IPS DF 4.7 (cell line): ENCODE measurements around the gene COL5A1.
"Not testable (repeated sequence)": the region's sequence is repeated elsewhere in the genome, so short reads cannot be mapped to it uniquely, and the experiment has no call there.

Source experiments
- DNase-seq: peaks from one replicate; pipeline ENCODE4 v3.0.0-alpha.2; 2013; ENCODE audit warnings: low spot score; ENCODE audit errors: extremely low read depth

COL5A1 gene

DNA sequence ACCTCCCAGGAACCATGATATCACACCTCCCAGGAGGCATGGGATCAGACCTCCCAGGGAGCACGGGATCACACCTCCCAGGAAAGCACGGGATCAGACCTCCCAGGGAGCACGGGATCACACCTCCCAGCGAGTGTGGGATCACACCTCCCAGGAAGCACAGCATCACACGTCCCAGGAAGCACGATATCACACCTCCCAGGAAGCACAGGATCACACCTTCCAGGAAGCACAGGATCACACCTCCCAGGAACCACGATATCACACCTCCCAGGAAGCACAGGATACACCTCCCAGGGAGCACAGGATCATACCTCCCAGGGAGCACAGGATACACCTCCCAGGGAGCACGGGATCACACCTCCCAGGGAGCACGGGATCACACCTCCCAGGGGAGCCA, 209.0 kb downstream of the COL5A1 start:
- DNase-seq, result no peak

DNA sequence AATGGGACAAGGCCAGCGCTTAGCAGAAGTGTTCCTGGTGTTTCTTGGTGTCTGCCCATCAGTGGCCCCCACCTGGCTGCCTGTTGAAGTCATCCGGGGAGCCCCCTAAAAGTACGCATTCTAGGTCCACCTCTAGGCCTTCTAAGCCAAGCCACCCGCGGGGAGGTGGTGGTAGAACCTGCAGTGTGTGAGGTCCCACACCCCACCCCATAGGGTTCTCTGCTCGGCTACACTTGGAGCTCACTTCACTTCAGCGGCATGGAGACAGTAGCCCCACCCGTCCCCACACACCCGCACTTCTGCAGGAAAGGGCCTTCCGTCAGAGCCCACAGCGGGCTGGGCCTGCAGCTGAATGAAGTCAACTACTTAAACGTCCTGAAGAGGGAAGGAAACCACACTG, 209.4 kb downstream of the COL5A1 start:
- no peak for DNase-seq

DNA sequence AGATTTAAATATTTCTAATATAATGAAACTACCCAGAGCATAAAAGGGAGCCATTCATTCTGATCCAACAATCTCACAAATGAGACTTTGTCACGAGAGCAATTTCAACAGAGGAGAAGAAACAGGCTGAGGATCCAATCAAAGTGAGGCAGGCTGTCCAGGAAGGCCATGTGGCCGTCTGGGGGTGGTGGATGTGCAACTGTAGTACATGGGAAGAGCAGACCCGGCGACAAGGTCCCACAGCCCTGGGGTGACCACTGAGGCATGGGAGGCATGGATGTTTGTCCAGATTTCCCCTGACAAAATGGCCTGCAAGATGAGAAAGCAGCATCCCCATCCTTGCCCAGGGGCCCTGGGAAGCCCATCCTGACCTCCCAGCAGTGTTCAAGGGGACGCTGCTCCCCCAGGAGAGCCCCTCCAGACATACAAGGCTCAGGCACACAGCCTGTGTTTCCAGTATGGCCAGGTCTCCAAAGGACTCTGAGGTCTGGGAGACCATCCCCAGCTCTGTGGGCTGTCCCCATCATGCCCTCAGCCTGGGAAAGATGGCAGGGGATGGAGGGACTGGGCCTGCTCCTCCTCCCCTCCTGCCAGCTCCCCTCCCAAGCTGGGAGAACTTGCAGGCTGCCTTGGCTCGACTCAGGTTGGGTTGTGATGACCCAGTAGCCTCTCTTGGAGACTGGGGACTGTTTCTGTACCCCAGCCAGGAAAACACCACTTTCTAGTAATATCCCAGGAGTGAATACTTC, 211.5 kb downstream of the COL5A1 start:
- no peak for DNase-seq

DNA sequence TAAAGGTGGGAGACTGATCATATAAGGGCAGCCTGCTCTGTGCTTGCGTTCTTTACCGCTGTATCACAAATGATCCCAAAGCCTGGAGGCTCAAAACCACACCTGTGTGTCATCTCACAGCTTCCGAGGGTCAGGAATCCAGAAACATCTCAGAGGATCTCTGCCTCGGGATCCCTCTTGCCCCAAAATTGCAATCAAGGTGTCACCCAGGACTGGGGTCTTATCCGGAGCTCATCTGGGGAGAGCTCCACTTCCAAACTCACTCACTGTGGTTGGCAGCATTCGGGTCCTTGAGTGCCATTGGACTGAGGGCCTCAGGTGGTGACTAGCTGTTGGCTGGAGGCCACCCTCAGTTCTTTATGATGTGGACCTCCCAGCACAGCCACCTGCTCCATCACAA, 212.3 kb downstream of the COL5A1 start:
- no peak for DNase-seq

DNA sequence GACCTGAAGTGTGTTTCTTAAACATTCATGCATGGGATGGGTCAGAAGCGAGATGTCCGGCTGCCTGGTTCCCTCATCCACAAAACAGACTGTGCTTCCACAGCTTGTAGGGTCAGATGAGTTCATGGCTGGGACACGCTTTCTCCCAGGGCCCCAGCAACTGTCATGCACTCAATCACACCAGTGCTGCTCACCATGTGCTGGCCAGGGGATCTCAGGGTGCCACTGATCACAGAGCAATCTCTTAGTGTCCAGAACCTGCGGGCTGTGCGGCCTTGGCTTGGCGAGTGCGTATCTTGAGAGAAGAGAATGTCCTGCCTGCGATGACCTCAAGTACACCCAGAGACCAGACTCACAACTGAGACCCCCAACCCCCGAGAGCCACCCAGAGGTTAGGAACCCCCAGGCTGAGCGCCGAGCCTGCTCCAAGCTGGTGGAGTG, 213.0 kb downstream of the COL5A1 start:
- DNase-seq, result no peak

DNA sequence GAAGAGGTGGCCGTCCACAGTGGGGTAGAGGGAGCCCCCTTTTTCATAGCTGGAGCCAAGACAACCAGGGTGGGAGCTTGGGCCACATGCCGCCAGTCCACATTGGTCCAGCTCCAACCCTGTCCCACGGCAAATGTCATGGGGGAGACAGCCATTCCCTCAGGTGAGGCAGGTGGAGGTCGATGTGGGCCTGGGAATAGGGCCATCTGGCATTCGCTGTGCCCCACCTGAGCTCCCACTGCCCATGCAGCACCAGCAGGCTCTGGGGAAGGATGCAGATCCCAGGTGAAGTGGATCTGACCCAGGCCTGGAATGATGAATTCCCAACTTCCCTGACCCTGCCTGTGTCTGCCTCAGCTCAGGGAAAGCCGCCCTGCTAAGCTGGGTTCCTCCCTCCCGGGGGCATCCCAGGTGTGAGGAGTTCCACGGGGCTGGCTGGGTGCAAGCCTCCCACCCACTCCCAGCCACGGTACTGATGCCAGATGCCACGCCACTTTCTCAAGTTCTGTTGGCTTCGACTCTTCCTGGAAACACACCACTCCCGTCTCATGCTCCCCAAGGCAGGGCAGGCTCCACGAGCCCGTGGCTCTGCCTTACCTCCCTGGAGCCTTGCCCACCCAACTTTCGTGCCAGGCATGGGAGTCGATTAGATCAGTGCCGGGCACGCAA, 213.8 kb downstream of the COL5A1 start:
- no peak for DNase-seq

DNA sequence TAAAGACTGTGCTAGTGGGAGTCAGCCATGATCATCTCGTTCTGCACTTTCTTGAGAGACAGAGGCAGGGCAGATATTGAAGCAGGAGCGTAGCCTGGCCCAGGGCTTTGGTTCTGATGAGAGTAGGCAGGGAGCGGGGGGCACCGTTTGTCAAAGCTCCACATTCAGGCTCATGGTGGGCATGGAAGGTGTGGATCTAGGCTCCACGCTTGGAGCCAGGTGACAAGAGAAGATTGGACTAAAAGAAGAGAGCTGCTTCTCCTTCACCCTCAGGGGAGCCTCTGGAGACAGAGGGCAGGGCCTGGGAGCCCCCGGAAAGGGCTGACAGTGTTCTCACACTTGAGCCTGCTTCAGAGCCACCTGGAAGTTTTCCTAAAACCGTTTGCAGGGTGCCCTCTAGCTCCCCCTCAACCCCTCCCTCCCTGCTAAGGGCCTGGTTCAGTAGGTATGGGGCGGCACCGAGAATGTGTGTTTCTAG, 214.3 kb downstream of the COL5A1 start:
- DNase-seq, result no peak

DNA sequence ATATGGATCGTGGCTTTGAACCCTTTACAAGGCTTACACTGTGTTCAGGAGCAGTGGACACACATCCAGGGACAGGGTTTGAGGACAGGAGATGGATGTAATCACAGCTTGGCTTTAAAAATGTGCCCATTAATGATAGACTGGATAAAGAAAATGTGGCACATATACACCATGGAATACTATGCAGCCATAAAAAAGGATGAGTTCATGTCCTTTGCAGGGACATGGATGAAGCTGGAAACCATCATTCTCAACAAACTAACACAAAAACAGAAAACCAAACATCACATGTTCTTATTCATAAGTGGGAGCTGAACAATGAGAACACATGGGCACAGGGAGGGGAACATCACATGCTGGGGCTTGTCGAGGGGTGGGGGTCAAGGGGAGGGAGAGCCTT, 215.8 kb downstream of the COL5A1 start:
- not testable (repeated sequence) for DNase-seq

DNA sequence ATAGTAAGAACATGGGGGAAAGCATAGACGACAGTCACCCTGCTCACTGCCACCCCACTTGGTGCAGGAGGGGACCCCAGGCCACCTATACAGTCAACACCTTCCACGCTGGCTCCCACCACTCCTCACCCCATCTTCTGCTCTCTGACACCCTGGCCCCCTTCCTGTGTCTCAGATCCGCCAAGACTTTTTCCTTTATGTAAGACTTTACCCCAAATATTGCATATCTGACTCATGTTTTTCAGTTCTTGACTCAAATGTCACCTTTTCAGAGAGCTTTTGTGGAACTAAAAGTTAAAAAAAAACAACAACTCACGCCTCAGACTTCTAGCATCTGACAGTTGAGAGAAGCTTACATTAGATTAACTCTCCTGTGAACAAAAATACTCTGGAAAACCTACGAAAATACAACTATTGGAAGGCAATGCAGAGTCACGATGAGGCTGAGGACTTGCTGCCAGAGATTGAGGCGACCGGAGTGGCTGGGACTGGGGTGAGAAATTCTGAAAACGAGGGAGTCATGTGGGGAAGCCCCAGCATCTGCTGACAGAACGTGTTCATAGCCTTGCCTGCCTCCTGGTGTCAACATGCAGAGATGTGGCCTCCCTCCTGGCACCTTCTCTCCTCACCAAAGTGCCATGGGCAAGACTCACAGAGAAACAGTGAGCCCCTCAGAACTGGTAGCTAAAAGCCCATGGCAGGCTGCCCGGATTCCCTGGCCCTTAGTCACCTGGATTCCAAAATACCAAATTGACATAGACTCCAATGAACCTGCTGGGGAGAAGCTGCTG, 216.6 kb downstream of the COL5A1 start:
- no peak for DNase-seq

DNA sequence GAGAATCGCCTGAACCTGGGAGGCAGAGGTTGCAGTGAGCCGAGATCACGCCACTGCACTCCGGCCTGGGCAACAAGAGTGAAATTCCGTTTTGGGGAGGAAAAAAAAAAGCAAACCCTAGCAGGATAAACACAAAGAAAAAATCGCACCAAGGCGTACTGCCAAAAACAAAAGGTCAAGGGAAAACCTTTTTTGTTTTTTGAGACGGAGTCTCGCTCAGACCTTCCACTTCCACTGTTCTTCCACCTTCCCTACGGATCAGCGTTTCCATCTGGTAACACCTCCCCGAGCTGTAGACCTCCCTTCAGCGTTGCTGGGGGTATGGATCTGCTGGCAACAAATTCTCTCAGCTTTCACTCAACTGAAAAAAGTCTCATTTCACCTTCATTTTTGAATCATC, 218.9 kb downstream of the COL5A1 start:
- no peak for DNase-seq

DNA sequence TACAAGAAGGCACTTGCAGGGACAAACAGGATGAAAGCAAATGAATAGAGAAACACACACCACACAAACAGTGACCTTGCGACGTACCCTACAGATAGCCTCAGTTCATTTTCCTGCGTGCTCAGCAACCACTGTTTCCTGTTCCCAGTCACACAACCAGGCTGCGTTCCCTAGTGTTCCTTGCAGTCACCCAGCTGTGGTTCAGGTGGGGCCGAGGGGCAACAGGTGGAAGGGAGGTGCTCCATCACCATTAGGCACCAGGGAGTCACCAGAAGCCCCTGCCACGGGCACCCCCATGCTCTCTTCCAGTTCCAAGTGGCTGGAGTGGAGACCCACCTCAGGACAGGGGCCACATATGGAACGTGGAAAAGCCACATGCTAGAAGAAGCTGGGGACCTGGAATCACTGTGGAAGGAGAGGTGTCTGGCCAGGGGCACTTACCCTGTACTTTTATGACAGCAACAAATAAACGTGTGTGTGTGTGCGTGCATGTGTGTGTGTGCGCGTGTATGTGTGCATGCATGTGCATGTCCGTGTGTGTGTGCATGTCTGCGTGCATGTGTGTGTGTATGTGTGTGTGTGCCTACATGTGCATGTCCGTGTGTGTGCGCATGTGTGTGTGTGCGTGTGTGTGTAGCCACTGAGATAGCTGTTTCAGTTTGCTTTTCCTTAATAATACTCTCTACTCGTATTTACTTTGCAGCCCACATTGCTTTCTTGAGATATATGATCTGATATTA, 220.2 kb downstream of the COL5A1 start:
- no peak for DNase-seq

DNA sequence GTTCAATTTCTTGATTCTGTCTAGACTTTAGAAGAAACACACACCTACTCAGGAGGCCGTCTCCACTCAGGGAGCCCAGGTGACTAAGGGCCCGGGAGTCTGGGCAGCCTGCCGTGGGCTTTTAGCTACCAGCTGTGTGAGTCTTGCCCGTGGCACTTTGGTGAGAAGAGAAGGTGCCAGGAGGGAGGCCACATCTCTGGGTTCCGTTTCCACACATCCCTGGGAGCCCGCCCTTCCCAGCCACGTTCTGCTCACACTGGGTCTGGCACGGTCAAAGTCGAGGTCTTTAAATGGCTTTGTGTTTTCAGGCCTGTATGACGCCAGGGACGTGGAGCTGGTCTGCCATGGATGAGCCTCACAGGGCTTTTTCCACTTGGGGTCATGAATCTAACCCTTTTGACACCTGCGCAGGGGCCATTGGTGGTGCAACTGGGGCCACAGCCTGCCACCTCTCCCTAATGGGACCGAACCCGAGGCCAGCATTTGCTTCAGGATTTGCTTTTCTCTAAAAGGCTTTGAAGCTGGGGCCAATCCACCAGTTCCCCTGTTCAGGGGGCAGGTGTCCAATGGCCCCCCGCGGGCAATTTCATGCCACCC, 221.8 kb downstream of the COL5A1 start:
- DNase-seq, result no peak

DNA sequence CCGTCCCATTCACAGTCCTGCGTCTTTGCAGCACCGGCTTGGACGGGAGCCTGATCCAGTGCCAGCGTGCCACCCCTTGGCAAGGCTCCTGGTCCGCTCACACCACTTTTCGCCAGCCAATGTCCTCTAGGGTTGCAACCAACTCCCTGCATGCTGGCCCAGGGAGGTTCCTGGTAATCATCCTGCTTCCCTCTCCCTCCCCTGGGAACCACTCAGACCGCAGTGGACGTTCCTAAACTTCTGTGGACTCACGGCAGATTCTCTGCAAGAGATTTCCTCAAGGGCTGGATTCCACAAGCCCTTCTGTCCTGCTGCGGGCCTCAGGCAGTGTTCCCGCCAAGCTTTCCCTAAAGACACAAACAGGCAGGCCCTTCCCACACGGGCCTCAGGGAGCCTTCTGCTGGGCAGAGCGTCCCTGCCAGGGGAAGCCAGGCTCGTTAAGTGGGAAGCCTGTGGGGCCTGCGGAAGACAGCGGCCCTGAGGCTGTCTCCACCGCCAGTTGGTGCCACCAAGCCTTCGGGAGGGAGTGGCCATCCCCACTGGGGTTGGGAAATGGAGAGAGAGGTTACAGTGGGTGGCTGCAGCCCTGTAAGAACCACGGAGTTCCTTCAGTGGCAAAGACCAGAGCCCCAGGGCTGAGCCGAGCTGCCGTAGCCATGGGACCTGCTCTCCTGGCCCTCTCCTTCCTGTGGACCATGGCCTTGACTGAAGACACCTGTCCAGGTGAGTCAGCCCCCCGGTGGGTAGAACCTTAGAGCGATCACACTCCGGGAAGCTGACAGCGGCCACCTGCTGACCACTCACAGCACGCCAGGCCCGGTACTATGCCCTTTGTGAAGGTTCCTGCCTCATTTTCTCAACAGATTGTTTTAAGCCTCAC, 222.6 kb downstream of the COL5A1 start:
- no peak for DNase-seq

DNA sequence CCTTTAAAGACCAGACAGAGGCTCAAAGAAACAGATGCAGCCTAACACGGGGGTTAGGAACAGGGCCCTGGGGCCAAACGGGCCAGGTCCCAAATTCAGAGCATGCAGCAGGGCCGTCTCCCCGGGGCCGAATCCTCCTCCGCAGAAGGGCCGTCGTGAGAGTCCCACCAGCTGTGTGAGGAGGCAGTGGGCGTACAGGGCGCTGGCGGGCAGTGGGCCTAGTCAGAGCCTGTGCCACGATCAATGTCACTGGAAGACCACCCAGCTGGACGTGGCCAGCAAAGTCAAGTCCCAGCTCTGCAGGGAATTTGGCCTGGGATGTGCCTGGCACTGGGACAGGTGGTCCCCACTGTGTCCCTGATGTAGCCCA, 223.2 kb downstream of the COL5A1 start:
- no peak for DNase-seq

DNA sequence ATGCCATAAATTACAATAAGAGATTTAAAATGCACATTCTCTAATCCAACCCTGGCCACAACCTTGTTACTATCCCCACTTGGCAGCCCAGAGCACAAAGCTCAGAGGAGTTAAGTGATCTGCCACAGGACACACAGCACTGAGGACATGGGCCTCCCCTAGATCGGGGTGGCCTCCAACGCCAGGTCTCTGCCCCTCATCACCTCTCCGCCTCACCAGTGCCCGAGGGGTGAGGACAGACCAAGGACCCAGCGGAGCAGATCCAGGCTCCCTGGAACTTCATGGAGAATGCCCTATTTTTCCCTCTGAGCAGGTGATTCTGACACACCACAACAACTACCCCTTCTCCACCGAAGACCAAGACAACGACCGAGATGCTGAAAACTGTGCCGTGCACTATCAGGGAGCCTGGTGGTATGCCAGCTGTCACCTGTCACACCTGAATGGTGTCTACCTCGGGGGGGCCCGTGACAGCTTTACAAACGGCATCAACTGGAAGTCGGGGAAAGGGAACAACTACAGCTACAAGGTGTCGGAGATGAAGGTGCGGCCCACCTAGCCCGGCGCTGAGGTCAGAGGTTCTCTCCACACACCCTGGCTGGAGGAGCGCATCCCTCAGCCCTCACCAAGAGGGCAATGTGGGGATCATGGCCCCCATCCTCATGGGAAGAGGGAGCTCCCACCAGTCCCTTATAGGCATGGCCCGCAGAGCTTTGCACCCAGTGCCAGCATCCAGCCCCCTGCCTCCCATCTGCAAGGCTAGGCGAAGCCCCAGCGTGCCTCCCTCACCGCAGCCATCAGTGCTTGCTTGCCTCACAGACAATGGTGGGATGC, 226.5 kb downstream of the COL5A1 start:
- no peak for DNase-seq

DNA sequence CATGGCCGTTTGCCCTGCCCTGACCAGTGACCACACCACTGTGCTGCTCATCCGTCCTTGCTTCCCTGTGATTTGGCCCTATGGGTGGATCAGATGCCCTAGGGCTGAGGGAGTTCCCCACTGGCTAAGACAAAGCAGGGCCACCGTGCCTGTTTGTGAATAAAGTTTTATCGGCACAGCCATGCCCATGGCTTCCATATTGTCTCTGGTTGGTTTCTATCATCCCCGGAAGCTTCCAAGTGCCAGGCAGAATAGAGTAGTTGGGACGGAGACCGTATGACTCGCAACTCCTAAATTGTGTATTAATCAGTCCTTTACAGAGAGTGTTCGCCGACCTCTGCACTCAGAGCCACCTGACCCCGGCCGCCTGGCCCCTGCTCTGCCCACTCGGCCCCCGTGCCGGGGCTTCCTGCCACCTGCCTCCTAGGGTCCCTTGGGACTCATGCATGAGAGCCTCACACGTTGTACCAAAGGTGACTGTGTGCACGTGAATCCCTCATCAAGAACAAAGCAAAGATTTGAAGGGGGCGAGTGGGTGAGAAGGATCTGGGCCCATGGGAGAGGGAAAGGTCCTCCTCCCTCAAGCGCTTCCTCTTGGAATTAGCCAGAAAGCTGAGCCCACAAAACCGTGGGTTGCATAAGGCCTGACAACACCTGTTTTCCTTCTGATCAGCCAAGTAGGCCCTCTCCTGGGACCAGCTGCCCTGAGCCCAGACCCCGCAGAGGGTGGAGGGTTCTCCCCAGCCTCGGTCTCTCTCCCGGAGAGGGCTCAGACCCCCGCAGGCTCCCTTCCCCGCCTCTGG, 227.3 kb downstream of the COL5A1 start:
- no peak for DNase-seq

DNA sequence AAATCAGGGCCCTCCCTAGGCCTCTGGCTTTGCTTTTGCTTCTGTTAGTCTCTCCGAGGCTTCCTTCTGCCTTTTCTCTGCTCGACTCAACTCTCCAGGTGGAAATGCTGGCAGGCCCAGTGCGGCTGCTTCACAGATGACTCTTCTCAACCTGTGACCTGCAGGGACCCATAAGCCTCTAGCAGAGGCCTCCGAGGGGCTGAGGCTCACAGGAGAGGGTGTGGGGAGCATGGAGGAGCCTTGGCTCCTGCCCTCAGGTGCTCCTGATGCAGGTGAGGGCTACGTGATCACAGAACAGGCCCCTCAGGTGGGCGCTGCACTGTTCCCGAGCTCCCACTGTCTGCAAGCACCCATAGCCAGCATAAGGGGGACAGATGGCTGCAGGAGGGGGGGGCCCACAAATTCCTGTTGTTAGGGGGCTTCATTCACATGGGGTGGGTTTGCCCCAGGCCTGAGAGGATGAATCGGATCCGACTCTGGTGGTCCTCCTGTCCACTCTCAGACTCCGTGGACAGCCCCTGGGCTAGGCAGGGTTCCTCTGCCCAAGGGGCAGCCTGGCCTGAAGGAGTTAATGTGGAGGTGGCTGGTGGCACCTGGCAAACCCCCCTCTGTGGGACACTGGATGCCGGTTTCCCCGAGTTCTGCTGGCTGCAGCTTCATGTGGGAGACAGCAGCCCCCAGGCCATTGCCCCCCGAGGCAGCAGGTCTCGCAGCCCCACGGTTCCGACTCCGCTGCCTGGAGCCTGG, 228.1 kb downstream of the COL5A1 start:
- DNase-seq, result no peak

DNA sequence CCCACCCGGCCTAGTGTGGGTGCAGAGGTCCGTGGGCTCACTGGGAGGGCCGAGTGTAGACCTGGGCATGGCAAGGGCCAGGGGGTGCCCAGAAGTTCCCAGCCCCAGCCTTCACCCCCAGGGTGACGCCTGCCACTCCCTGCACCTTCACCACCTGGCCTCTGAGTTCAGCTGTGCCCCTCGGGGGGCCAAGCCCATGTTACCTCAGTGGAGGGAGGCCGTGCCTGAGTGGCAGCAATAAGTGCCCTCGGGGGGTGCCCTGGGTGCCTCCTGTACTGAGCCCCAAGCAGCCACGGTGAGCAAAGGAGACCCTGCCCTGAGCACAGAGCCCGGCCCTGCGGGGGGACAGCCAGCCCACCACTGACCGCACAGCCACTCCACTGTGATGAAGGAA, 228.7 kb downstream of the COL5A1 start:
- DNase-seq, result no peak
